Trophoblast cell (in vitro differentiated cells and primary cell): ENCODE measurements around the gene RHEB.

Source experiments
- DNase-seq, 2 donors: peaks; one replicate each; pipeline ENCODE4 v3.0.0-alpha.2; 2016
- H2AFZ ChIP-seq: 2 replicates; pipeline ENCODE4 v1.6.1; 2013; ENCODE audit warnings: low read length, moderate library complexity, mild to moderate bottlenecking; ENCODE audit not compliant: insufficient read depth, poor library complexity
- H2AK5ac ChIP-seq: 2 replicates; pipeline ENCODE4 v1.6.1; 2013; ENCODE audit warnings: mild to moderate bottlenecking, low read length
- H2BK120ac ChIP-seq: 2 replicates; pipeline ENCODE4 v1.6.1; 2013; ENCODE audit warnings: low read length, mild to moderate bottlenecking, moderate library complexity; ENCODE audit not compliant: insufficient read depth, poor library complexity
- H2BK12ac ChIP-seq: 2 replicates; pipeline ENCODE4 v1.6.1; 2013; ENCODE audit warnings: mild to moderate bottlenecking, low read length, moderate library complexity
- H2BK5ac ChIP-seq: 2 replicates; pipeline ENCODE4 v1.6.1; 2013; ENCODE audit warnings: low read length, low read depth, moderate library complexity, mild to moderate bottlenecking; ENCODE audit not compliant: poor library complexity
- H3K14ac ChIP-seq: 2 replicates; pipeline ENCODE4 v1.6.1; 2013; ENCODE audit warnings: mild to moderate bottlenecking, low read length
- H3K18ac ChIP-seq: 2 replicates; pipeline ENCODE4 v1.6.1; 2013; ENCODE audit warnings: mild to moderate bottlenecking, low read length
- H3K23ac ChIP-seq: 2 replicates; pipeline ENCODE4 v1.6.1; 2013; ENCODE audit warnings: low read length
- H3K27ac ChIP-seq: 2 replicates; pipeline ENCODE4 v1.5.1; 2013; ENCODE audit warnings: low read depth, mild to moderate bottlenecking, inconsistent platforms, low read length, moderate library complexity
- H3K27me3 ChIP-seq: 2 replicates; pipeline ENCODE4 v1.6.1; 2013; ENCODE audit warnings: inconsistent platforms, mild to moderate bottlenecking, low read length, moderate library complexity; ENCODE audit not compliant: insufficient read depth
- H3K36me3 ChIP-seq, 2 experiments: 1 replicate in 1 of 2; 2 replicates in 1 of 2; pipeline ENCODE4 v1.6.1; 2013; ENCODE audit warnings: low read length in 2 of 2, mild to moderate bottlenecking in 2 of 2, moderate library complexity in 1 of 2; ENCODE audit not compliant: insufficient read depth in 2 of 2, control insufficient read depth in 1 of 2
- H3K4ac ChIP-seq: 2 replicates; pipeline ENCODE4 v1.6.1; 2013; ENCODE audit warnings: low read depth, mild to moderate bottlenecking, low read length, moderate library complexity
- H3K4me1 ChIP-seq, 2 experiments: 1 replicate in 1 of 2; 2 replicates in 1 of 2; pipeline ENCODE4 v1.6.1; 2013; ENCODE audit warnings: low read length in 2 of 2, mild to moderate bottlenecking in 2 of 2, moderate library complexity in 1 of 2; ENCODE audit not compliant: insufficient read depth in 2 of 2, control insufficient read depth in 1 of 2
- H3K4me2 ChIP-seq: 2 replicates; pipeline ENCODE4 v1.6.1; 2013; ENCODE audit warnings: inconsistent platforms, mild to moderate bottlenecking, low read length, moderate library complexity
- H3K4me3 ChIP-seq: 2 replicates; pipeline ENCODE4 v1.5.1; 2013; ENCODE audit warnings: mild to moderate bottlenecking, low read depth, low read length, inconsistent platforms
- H3K79me1 ChIP-seq: one replicate; pipeline ENCODE4 v1.6.1; 2013; ENCODE audit warnings: low read length
- H3K79me2 ChIP-seq: 2 replicates; pipeline ENCODE4 v1.6.1; 2013; ENCODE audit warnings: low read length, mild to moderate bottlenecking; ENCODE audit not compliant: control insufficient read depth, insufficient read depth, poor library complexity
- H3K9ac ChIP-seq: 2 replicates; pipeline ENCODE4 v1.6.1; 2013; ENCODE audit warnings: mild to moderate bottlenecking, low read length
- H3K9me3 ChIP-seq: 2 replicates; pipeline ENCODE4 v1.6.1; 2013; ENCODE audit warnings: low read depth, mild to moderate bottlenecking, control low read depth, inconsistent platforms, low read length; ENCODE audit not compliant: insufficient read depth
- H4K12ac ChIP-seq: 2 replicates; pipeline ENCODE4 v1.6.1; 2013; ENCODE audit warnings: low read depth, mild to moderate bottlenecking, low read length, moderate library complexity
- H4K8ac ChIP-seq: 2 replicates; pipeline ENCODE4 v1.6.1; 2013; ENCODE audit warnings: low read depth, mild to moderate bottlenecking, low read length, moderate library complexity
- H4K91ac ChIP-seq: one replicate; pipeline ENCODE4 v1.6.1; 2013; ENCODE audit warnings: low read depth, mild to moderate bottlenecking, low read length, moderate library complexity
- WGBS: extraction: QIAGEN DNeasy Blood & Tissue Kit; methylation state at CpG from one replicate; pipeline ENCODE4 v1.1.7; 2013; ENCODE audit warnings: missing lambda C conversion rate; ENCODE audit not compliant: insufficient read length, insufficient coverage; ENCODE audit errors: extremely low coverage; 5-methylcytosine and 5-hydroxymethylcytosine counted together

The RHEB gene

DNA sequence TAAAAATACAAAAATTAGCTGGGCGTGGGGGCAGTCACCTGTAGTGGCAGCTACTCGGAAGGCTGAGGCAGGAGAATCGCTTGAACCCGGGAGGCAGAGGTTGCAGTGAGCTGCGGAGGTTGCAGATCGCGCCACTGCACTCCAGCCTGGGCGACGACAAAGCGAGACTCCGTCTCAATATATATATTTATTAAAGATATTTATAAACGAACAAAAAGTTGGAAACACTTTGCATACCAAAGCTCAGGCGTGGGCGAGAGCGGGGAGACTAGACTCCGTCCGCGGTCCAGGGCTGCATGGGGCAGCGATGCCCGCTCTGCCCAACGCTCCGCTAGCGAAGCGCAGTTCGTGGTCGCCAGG lies 71.8 kb downstream of the RHEB start:
- Histone ChIP-seq H3K14ac (peak overlapping the region; percentile 45), H3K79me1 (peaks cover 4% of the 10 kb centered on the region), H3K4ac (no peak overlapping the region), H3K18ac (no peak overlapping the region), H2AK5ac (no peak overlapping the region), H3K36me3 (no peaks in the 10 kb centered on the region), H2BK12ac (no peak overlapping the region), H3K4me1 (peaks cover 4 to 5% of the 10 kb centered on the region in 2 experiments), H2BK120ac (no peak overlapping the region), H3K4me2 (peak overlapping the region; percentile 91), H3K4me3 (peak overlapping the region; percentile 4), H3K9me3 (peaks cover 5% of the 10 kb centered on the region), H3K23ac (no peak overlapping the region), H3K79me2 (peaks cover 3% of the 10 kb centered on the region), H3K9ac (no peak overlapping the region), H4K12ac (no peak overlapping the region), H2BK5ac (no peak overlapping the region), H4K8ac (peak overlapping the region; percentile 86), H3K27ac (no peak overlapping the region), H2AFZ (peak overlapping the region; percentile 77), H3K27me3 (no peaks in the 10 kb centered on the region), H4K91ac (no peak overlapping the region)
- no CpG with 5 or more reads among the region's 26 CpGs for WGBS
- DNase-seq, result no peak

DNA sequence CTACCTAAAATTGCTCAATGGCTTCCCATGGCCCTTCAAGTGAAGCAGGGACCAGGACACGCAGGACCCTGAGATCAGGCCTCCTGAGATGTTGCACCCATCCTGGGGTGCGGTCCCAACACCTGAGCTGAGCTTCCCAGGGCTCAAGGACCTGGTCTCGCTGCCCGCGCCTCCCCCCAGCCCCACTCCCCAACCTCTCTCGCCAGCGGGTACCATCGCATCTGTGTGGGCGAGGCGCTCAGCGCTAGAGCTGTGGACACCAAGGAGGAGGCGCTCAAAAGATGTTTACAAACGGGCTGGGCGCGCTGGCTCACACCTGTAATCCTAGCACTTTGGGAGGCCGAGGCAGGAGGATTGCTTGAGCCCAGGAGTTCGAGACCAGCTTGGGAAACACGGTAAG lies 72.4 kb downstream of the RHEB start:
- no peak overlapping the region for H2AK5ac ChIP-seq
- H3K9ac ChIP-seq, result no peak overlapping the region
- H3K4me3 ChIP-seq, result no peak overlapping the region
- no peaks in the 10 kb centered on the region for H3K36me3 ChIP-seq
- H3K79me1 ChIP-seq, result peaks cover 4% of the 10 kb centered on the region
- no peak overlapping the region for H2BK5ac ChIP-seq
- no peak overlapping the region for H2AFZ ChIP-seq
- H2BK120ac ChIP-seq, result no peak overlapping the region
- no peak overlapping the region for H3K18ac ChIP-seq
- H3K4me2 ChIP-seq, result no peak overlapping the region
- H3K79me2 ChIP-seq, result peaks cover 3% of the 10 kb centered on the region
- DNase-seq, result no peak
- no peak overlapping the region for H3K23ac ChIP-seq
- no peak overlapping the region for H3K4ac ChIP-seq
- H3K9me3 ChIP-seq, result peaks cover 5% of the 10 kb centered on the region
- H3K27ac ChIP-seq, result no peak overlapping the region
- H4K91ac ChIP-seq, result no peak overlapping the region
- H2BK12ac ChIP-seq, result no peak overlapping the region
- no peak overlapping the region for H3K14ac ChIP-seq
- no CpG with 5 or more reads among the region's 18 CpGs for WGBS
- H4K12ac ChIP-seq, result no peak overlapping the region
- no peak overlapping the region for H4K8ac ChIP-seq
- peaks cover 4 to 5% of the 10 kb centered on the region in 2 experiments for H3K4me1 ChIP-seq
- H3K27me3 ChIP-seq, result no peaks in the 10 kb centered on the region

DNA sequence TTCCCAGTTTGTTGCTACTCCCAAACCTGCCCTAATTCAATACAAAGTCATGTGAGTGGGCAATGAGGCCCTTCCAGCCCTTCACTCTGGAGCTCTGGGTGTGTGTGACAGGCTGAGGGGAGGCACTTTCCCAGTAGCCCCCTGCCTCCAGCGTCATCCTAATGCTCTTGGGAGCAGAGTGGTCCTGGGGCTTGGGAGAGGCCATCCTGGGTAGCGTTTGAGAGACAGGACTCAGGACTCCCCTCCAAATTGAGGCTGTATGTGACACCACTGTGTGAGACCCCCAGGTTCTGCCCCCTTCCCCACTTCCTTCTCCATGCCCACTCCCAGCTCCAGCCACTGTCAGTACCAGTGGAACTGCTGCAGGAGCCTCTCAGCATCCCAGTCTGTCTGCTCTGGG lies 73.3 kb downstream of the RHEB start:
- Histone ChIP-seq H3K79me2 (peaks cover 3% of the 10 kb centered on the region), H3K4me1 (peaks cover 4 to 5% of the 10 kb centered on the region in 2 experiments), H4K91ac (no peak overlapping the region), H2BK12ac (peak overlapping the region; percentile 62), H3K9ac (no peak overlapping the region), H3K4me3 (no peak overlapping the region), H3K4ac (no peak overlapping the region), H3K23ac (no peak overlapping the region), H3K18ac (no peak overlapping the region), H3K27ac (no peak overlapping the region), H3K36me3 (no peaks in the 10 kb centered on the region), H2BK5ac (no peak overlapping the region), H2BK120ac (peak overlapping the region; percentile 70), H4K12ac (no peak overlapping the region), H3K27me3 (no peaks in the 10 kb centered on the region), H4K8ac (peak overlapping the region; percentile 23), H3K79me1 (peaks cover 4% of the 10 kb centered on the region), H3K9me3 (no peaks in the 10 kb centered on the region), H2AK5ac (no peak overlapping the region), H3K4me2 (no peak overlapping the region), H3K14ac (peak overlapping the region; percentile 29), H2AFZ (no peak overlapping the region)
- DNase-seq, result no peak
- no CpG with 5 or more reads among the region's 2 CpGs for WGBS

DNA sequence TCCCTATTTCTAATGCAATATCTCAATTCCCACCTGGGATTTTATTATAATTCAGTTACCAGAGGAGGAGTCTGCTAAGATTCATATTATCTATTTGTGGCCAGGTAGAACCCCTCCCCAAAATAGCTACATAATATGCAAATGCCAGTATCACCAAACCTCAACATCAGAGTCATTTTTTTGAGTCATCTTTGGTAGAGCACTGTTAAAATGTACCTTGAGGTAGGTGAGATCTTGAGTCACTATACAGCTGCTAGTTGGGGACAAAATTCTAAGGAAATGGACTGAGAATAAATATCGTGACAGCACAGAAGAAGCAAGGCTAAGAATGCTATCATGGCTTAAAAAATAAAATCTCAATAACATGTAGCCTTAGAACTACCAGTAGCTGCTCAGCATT lies 75.1 kb downstream of the RHEB start:
- no peak overlapping the region for H3K4me2 ChIP-seq
- no peak overlapping the region for H2BK5ac ChIP-seq
- H3K4me3 ChIP-seq, result no peak overlapping the region
- H3K79me2 ChIP-seq, result peaks cover 3% of the 10 kb centered on the region
- H3K9ac ChIP-seq, result no peak overlapping the region
- no peak overlapping the region for H3K27ac ChIP-seq
- peaks cover 15% of the 10 kb centered on the region in 2 experiments for H3K4me1 ChIP-seq
- H3K4ac ChIP-seq, result no peak overlapping the region
- no peak overlapping the region for H4K91ac ChIP-seq
- H2AK5ac ChIP-seq, result no peak overlapping the region
- H3K27me3 ChIP-seq, result no peaks in the 10 kb centered on the region
- no peaks in the 10 kb centered on the region for H3K36me3 ChIP-seq
- no CpG with 5 or more reads among the region's 1 CpG for WGBS
- H2BK120ac ChIP-seq, result no peak overlapping the region
- H4K12ac ChIP-seq, result no peak overlapping the region
- no peak overlapping the region for H3K23ac ChIP-seq
- H3K9me3 ChIP-seq, result no peaks in the 10 kb centered on the region
- no peak overlapping the region for H3K14ac ChIP-seq
- no peak overlapping the region for H4K8ac ChIP-seq
- H3K79me1 ChIP-seq, result peaks cover 7% of the 10 kb centered on the region
- H2AFZ ChIP-seq, result no peak overlapping the region
- no peak overlapping the region for H3K18ac ChIP-seq
- no peak overlapping the region for H2BK12ac ChIP-seq
- DNase-seq, result no peak
